GM12878 (cell line): ENCODE results near the gene SENP3. TPM values are rescaled to one million over a fixed set of nuclear protein-coding genes. Genes with fewer than 3 reads are reported as not detected.

Experiments used
- ATAC-seq: fragments of 200-7000 bp; cut with Tn5 transposase; 3 replicates; pipeline ENCODE4 v1.9.1; 2020; ENCODE audit warnings: mild to moderate bottlenecking, moderate library complexity
- BruUV-seq: library from RNA; stranded (reverse); fragments of 400-500 nt; replicated peaks from 2 replicates; lab custom pipeline; 2021; lab: Mats Ljungman, UMichigan
- CTCF ChIA-PET: fragments of 300-600 bp; sonication (Branson Sonifier 250); formaldehyde crosslinking; extraction: SDS; loops from one replicate; lab custom pipeline; 2021; ENCODE audit warnings: inconsistent platforms; lab: Yijun Ruan, JAX
- POLR2A ChIA-PET: fragments of 350-600 bp; formaldehyde crosslinking; extraction: SDS; loops from one replicate; lab custom pipeline; 2021; ENCODE audit warnings: inconsistent platforms; lab: Charles Lee
- RAD21 ChIA-PET: fragments of 300-600 bp; sonication (Branson Sonifier 250); formaldehyde crosslinking; loops from one replicate; lab custom pipeline; 2023; ENCODE audit warnings: antibody characterized with exemption; ENCODE audit not compliant: unreplicated experiment; lab: Charles Lee
- SMC1A ChIA-PET: fragments of 300-600 bp; sonication (Branson Sonifier 250); formaldehyde crosslinking; loops from one replicate; lab custom pipeline; 2023; ENCODE audit not compliant: unreplicated experiment, uncharacterized antibody; lab: Charles Lee
- DNase-seq: peaks from one replicate; pipeline ENCODE4 v3.0.0-alpha.2; 2011; ENCODE audit warnings: low read depth, low spot score
- FAIRE-seq: peaks from 3 replicates; lab custom pipeline; 2011; peaks lifted over from hg19 to GRCh38; lab: Jason Lieb, UNC
- H2AFZ ChIP-seq: 2 replicates; pipeline ENCODE4 v1.6.0; 2011; ENCODE audit warnings: low read depth, low read length, control low read depth; ENCODE audit not compliant: control insufficient read depth
- H3K27ac ChIP-seq: 2 replicates; pipeline ENCODE4 v1.5.1; 2011; ENCODE audit warnings: control low read depth; ENCODE audit not compliant: control insufficient read depth, insufficient read depth
- H3K27me3 ChIP-seq, 2 experiments: replicated peaks in 1 of 2; 2 replicates each; pipeline versions ENCODE4 v1.6.0 to v1.6.1; 2011; ENCODE audit warnings: low read length in 1 of 2; ENCODE audit not compliant: control insufficient read depth in 2 of 2, insufficient read depth in 2 of 2
- H3K36me3 ChIP-seq, 2 experiments: 2 replicates each; pipeline ENCODE4 v1.5.1; 2011; ENCODE audit warnings: low read length in 1 of 2; ENCODE audit not compliant: control insufficient read depth in 2 of 2, insufficient read depth in 2 of 2
- H3K4me1 ChIP-seq: 2 replicates; pipeline ENCODE4 v1.6.1; 2011; ENCODE audit warnings: mild to moderate bottlenecking, low read length, moderate library complexity, mixed read lengths; ENCODE audit not compliant: control insufficient read depth, insufficient read depth
- H3K4me2 ChIP-seq: 2 replicates; pipeline ENCODE4 v1.6.0; 2011; ENCODE audit warnings: control low read depth; ENCODE audit not compliant: control insufficient read depth, insufficient read depth
- H3K4me3 ChIP-seq: fragments of 200-600 bp; sonication (generic); 2 replicates; pipeline ENCODE4 v1.5.1; 2016
- H3K79me2 ChIP-seq: 2 replicates; pipeline ENCODE4 v1.6.0; 2011; ENCODE audit warnings: low read length; ENCODE audit not compliant: control insufficient read depth, insufficient read depth
- H3K9ac ChIP-seq: 2 replicates; pipeline ENCODE4 v1.8.0; 2011; ENCODE audit warnings: low read length, control low read depth, mixed read lengths; ENCODE audit not compliant: control insufficient read depth, insufficient read depth
- H3K9me3 ChIP-seq: replicated peaks from 3 replicates; pipeline ENCODE4 v1.5.1; 2011; ENCODE audit warnings: mild to moderate bottlenecking, low read length; ENCODE audit not compliant: control insufficient read depth, insufficient read depth
- H4K20me1 ChIP-seq: 2 replicates; pipeline ENCODE4 v1.6.0; 2011; ENCODE audit not compliant: control insufficient read depth, insufficient read depth
- BHLHE40 ChIP-seq, 2 experiments: fragments of 450-650 bp in 1 of 2; IDR thresholded peaks; 2 replicates each; pipeline ENCODE4 v1.6.1; 2011 to 2017; ENCODE audit warnings: low read depth in 2 of 2, borderline replicate concordance in 1 of 2, improper control_type of control experiment in 1 of 2, low read length in 1 of 2, mild to moderate bottlenecking in 1 of 2
- CHD2 ChIP-seq: IDR thresholded peaks from 2 replicates; pipeline ENCODE4 v1.6.1; 2011; ENCODE audit warnings: low read depth, low read length, improper control_type of control experiment, borderline replicate concordance
- NBN ChIP-seq: fragments of 450-650 bp; IDR thresholded peaks from 2 replicates; pipeline ENCODE4 v1.6.1; 2016
- POU2F2 ChIP-seq: IDR thresholded peaks from 3 replicates; pipeline ENCODE4 v1.6.1; 2011; ENCODE audit warnings: low read depth, mild to moderate bottlenecking, low read length, borderline replicate concordance
- RELA ChIP-seq: fragments of 450-650 bp; IDR thresholded peaks from 2 replicates; pipeline ENCODE4 v1.8.0; 2014; ENCODE audit warnings: borderline replicate concordance; ENCODE audit not compliant: partially characterized antibody
- SP1 ChIP-seq: IDR thresholded peaks from one replicate; pipeline ENCODE4 v1.6.1; 2011; ENCODE audit warnings: low read depth, low read length
- SPI1 ChIP-seq: IDR thresholded peaks from 2 replicates; pipeline ENCODE4 v1.6.1; 2011; ENCODE audit warnings: low read depth, mild to moderate bottlenecking, low read length, moderate library complexity, borderline replicate concordance; ENCODE audit not compliant: insufficient read depth
- STAT3 ChIP-seq: IDR thresholded peaks from 2 replicates; pipeline ENCODE4 v1.6.1; 2011; ENCODE audit warnings: low read depth, low read length, improper control_type of control experiment
- ZNF207 ChIP-seq: fragments of 450-650 bp; IDR thresholded peaks from 2 replicates; pipeline ENCODE4 v1.6.1; 2014; ENCODE audit warnings: antibody characterized with exemption, mild to moderate bottlenecking, borderline replicate concordance
- ZSCAN29 ChIP-seq: fragments of 450-650 bp; IDR thresholded peaks from 2 replicates; pipeline ENCODE4 v1.6.1; 2017; ENCODE audit warnings: mild to moderate bottlenecking, moderate library complexity
- ZZZ3 ChIP-seq: IDR thresholded peaks from 2 replicates; pipeline ENCODE4 v1.6.1; 2011; ENCODE audit warnings: low read depth; ENCODE audit not compliant: control insufficient read depth, insufficient read length
- WGBS: methylation state at CpG from one replicate; pipeline ENCODE4 v1.1.6; 2016; ENCODE audit warnings: low lambda C conversion rate; ENCODE audit not compliant: insufficient replicate concordance, insufficient coverage; ENCODE audit errors: missing lambda C conversion rate; 5-methylcytosine and 5-hydroxymethylcytosine counted together
- in situ Hi-C: fragments of 300-500 bp; cut with MboI; formaldehyde crosslinking; loops from 9 replicates; pipeline ENCODE4 v1.14.3; 2018; ENCODE audit warnings: mixed read lengths
- intact Hi-C: fragments of 100-400 bp; cut with micrococcal nuclease; formaldehyde crosslinking; loops from one replicate; pipeline ENCODE4 v1.14.2; 2022; ENCODE audit not compliant: unreplicated experiment
- polyA plus RNA-seq, 11 experiments: library from polyadenylated mRNA; depleted of rRNA in 4 of 11; unstranded in 6 of 11; stranded (reverse) in 5 of 11; fragments of >200 nt; fragmentation: Nextera tagmentation in 4 of 11; fragmentation: Illumina TruSeq in 1 of 11; extraction: Ambion mirVana in 4 of 11; extraction: Trizol in 1 of 11; gene quantifications; 1 replicate in 1 of 11; 2 replicates in 10 of 11; pipeline versions ENCODE4 v1.2.1 to v1.2.3, GENCODE V29; 2011 to 2016; ENCODE audit warnings: inconsistent platforms in 2 of 11, missing spikeins in 2 of 11, low read depth in 1 of 11
- total RNA-seq, 4 experiments: library from RNA; depleted of rRNA in 3 of 4; stranded (reverse); fragments of >200 nt in 3 of 4; fragmentation: Illumina TruSeq in 1 of 4; extraction: Trizol in 1 of 4; gene quantifications; 2 replicates each; pipeline versions ENCODE4 v1.2.1 to v1.2.3, GENCODE V29; 2013 to 2021
- TF ChIP-seq, protein P1 (sequence below): IDR thresholded peaks from 2 replicates; pipeline ENCODE4 v1.6.1; 2012; ENCODE audit warnings: improper control_type of control experiment, low read depth, low read length; ENCODE audit not compliant: insufficient replicate concordance
- TF ChIP-seq, protein P2 (sequence below): IDR thresholded peaks from 2 replicates; pipeline ENCODE4 v1.6.1; 2012; ENCODE audit warnings: low read depth, low read length, improper control_type of control experiment
- TF ChIP-seq, protein P3 (sequence below): fragments of 450-650 bp; conservative IDR thresholded peaks from 2 replicates; pipeline ENCODE4 v1.6.1; 2017; ENCODE audit warnings: mild to moderate bottlenecking, moderate library complexity

SENP3 gene
- total and polyA plus RNA-seq, 10 of the 15 experiments (the other 5 are each of a cell fraction or from before 2014, with no cell fraction given), result 1.8 to 113 (median 72.3) TPM

DNA sequence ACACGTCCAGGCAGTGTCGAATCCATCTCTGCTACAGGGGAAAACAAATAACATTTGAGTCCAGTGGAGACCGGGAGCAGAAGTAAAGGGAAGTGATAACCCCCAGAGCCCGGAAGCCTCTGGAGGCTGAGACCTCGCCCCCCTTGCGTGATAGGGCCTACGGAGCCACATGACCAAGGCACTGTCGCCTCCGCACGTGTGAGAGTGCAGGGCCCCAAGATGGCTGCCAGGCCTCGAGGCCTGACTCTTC is 10.5 kb downstream of the SENP3 start:
- peak overlapping the region; percentile 96 for H3K4me2 ChIP-seq
- FAIRE-seq, result peak; percentile 84
- H3K79me2 ChIP-seq, result peaks cover 52% of the 10 kb centered on the region
- no peaks in the 10 kb centered on the region for H3K9me3 ChIP-seq
- H3K4me3 ChIP-seq, result peak overlapping the region; percentile 70
- no peak for DNase-seq
- POLR2A ChIA-PET, result interaction anchor here (1.1 to 5.1 kb wide), 4 partner anchors 12 to 236 kb away, joined by 3 to 39 read pairs (median 4); partner anchors contain the start of genes ACAP1, MPDU1 and WRAP53
- CTCF ChIA-PET, result interaction anchor here (0.6 to 1.3 kb wide), 3 partner anchors 57 to 116 kb away, joined by 3 to 5 read pairs (median 4); partner anchors contain the start of genes TP53 and WRAP53
- peak overlapping the region; percentile 98 for H3K27ac ChIP-seq
- intact Hi-C loops, result loop anchor here (1.0 to 5.0 kb wide), 3 partner anchors 11 to 115 kb away; partner anchors contain the start of genes POLR2A, SENP3, TP53 and WRAP53
- H3K4me1 ChIP-seq, result peaks cover 16% of the 10 kb centered on the region
- under 1% methylated on average over 11 of the region's 11 CpGs for WGBS
- peaks cover 30 to 44% of the 10 kb centered on the region in 2 experiments for H3K36me3 ChIP-seq
- H3K9ac ChIP-seq, result peak overlapping the region; percentile 92
- peak overlapping the region; percentile 72 for H2AFZ ChIP-seq
- in situ Hi-C loops, result loop anchor here (25.0 kb wide), 1 partner anchor 535 kb away; the partner anchor contains the start of genes SLC16A11 and SLC16A13
- H3K27me3 ChIP-seq, result no peaks in the 10 kb centered on the region
- ATAC-seq, result peak; percentile 91
- RAD21 ChIA-PET, result interaction anchor here (0.6 to 2.8 kb wide), 4 partner anchors 12 to 236 kb away, joined by 3 to 8 read pairs (median 4); partner anchors contain the start of genes ACAP1, TMEM102, TP53 and WRAP53
- no TSS peak for BruUV-seq
- peaks cover 25% of the 10 kb centered on the region for H4K20me1 ChIP-seq
- SMC1A ChIA-PET, result interaction anchor here (1.0 to 2.1 kb wide), 2 partner anchors 12 kb away, joined by 8 to 9 read pairs; partner anchors contain the start of gene MPDU1
- TF ChIP-seq ZNF207 (no peak), CHD2 (no peak), ZSCAN29 (no peak), RELA (peak; percentile 77), BHLHE40 (IDR thresholded peaks at IDR 0.05; ENCODE audit: borderline replicate concordance in 1 of 2, low read depth in 2 of 2, low read length in 1 of 2) (peak; percentile 100), ZZZ3 (no peak), POU2F2 (no peak), SPI1 (peak; percentile 87), STAT3 (no peak), SP1 (no peak), NBN (0 out of 2 replicates have a peak, but pooled peaks have one; percentile 42)
- TF ChIP-seq, protein P1, sequence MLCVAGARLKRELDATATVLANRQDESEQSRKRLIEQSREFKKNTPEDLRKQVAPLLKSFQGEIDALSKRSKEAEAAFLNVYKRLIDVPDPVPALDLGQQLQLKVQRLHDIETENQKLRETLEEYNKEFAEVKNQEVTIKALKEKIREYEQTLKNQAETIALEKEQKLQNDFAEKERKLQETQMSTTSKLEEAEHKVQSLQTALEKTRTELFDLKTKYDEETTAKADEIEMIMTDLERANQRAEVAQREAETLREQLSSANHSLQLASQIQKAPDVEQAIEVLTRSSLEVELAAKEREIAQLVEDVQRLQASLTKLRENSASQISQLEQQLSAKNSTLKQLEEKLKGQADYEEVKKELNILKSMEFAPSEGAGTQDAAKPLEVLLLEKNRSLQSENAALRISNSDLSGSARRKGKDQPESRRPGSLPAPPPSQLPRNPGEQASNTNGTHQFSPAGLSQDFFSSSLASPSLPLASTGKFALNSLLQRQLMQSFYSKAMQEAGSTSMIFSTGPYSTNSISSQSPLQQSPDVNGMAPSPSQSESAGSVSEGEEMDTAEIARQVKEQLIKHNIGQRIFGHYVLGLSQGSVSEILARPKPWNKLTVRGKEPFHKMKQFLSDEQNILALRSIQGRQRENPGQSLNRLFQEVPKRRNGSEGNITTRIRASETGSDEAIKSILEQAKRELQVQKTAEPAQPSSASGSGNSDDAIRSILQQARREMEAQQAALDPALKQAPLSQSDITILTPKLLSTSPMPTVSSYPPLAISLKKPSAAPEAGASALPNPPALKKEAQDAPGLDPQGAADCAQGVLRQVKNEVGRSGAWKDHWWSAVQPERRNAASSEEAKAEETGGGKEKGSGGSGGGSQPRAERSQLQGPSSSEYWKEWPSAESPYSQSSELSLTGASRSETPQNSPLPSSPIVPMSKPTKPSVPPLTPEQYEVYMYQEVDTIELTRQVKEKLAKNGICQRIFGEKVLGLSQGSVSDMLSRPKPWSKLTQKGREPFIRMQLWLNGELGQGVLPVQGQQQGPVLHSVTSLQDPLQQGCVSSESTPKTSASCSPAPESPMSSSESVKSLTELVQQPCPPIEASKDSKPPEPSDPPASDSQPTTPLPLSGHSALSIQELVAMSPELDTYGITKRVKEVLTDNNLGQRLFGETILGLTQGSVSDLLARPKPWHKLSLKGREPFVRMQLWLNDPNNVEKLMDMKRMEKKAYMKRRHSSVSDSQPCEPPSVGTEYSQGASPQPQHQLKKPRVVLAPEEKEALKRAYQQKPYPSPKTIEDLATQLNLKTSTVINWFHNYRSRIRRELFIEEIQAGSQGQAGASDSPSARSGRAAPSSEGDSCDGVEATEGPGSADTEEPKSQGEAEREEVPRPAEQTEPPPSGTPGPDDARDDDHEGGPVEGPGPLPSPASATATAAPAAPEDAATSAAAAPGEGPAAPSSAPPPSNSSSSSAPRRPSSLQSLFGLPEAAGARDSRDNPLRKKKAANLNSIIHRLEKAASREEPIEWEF, result no peak
- TF ChIP-seq, protein P2, sequence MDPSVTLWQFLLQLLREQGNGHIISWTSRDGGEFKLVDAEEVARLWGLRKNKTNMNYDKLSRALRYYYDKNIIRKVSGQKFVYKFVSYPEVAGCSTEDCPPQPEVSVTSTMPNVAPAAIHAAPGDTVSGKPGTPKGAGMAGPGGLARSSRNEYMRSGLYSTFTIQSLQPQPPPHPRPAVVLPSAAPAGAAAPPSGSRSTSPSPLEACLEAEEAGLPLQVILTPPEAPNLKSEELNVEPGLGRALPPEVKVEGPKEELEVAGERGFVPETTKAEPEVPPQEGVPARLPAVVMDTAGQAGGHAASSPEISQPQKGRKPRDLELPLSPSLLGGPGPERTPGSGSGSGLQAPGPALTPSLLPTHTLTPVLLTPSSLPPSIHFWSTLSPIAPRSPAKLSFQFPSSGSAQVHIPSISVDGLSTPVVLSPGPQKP, result no peak; the same call in 1 of the 2 replicates
- TF ChIP-seq, protein P3, sequence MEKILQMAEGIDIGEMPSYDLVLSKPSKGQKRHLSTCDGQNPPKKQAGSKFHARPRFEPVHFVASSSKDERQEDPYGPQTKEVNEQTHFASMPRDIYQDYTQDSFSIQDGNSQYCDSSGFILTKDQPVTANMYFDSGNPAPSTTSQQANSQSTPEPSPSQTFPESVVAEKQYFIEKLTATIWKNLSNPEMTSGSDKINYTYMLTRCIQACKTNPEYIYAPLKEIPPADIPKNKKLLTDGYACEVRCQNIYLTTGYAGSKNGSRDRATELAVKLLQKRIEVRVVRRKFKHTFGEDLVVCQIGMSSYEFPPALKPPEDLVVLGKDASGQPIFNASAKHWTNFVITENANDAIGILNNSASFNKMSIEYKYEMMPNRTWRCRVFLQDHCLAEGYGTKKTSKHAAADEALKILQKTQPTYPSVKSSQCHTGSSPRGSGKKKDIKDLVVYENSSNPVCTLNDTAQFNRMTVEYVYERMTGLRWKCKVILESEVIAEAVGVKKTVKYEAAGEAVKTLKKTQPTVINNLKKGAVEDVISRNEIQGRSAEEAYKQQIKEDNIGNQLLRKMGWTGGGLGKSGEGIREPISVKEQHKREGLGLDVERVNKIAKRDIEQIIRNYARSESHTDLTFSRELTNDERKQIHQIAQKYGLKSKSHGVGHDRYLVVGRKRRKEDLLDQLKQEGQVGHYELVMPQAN, result no peak; the same call in 1 of the 2 replicates
